ENCODE measurements around the gene MYOF.

The MYOF gene

DNA sequence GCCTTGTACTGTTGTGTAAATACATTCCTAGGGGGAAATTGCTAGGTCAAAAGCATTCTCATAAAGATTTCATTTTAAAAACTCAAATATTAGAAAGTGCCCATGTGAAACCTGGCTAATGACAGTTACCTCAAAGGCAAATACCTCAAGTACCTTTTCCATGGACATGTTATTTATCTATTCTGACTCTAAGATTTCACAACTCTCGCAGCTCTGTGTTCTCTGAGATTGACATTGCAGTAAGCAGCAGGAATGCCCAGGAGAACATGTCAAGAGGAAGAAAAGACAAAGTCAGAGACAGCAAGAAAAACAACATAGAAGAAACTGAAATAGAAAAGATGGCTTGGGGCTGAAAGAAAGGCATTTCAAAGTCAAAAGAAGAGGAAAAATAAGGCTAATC is 221.0 kb downstream of the MYOF start:
- no peak for FAIRE-seq
- no peak for DNase-seq (ENCODE audit: low spot score)

DNA sequence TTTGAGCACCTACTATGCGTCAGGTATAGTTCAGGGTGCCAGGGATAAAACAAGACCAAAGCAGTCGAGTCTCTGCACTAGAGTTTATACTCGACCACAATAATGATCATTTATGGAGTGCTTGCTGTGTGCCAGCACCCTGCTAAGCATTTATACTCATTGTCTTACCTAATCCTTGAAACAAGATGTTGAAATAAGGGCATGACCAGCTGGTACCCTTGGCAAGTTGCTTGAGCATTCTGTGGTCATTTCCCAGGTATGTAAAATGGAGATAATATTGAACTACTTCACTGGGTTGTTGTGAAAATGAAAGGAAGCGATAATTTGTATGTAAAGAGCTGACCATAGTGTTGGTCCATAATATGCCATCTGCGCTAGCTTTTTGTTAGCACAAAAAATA is 223.0 kb downstream of the MYOF start:
- no peak for FAIRE-seq

More for the DNA sequence above, 223.0 kb downstream of the MYOF start:
- no peak for DNase-seq (ENCODE audit: low spot score)
